GM21390 (cell line): ENCODE data around the gene OR10A2.
"Not testable (repeated sequence)": the region's sequence is repeated elsewhere in the genome, so short reads cannot be mapped to it uniquely, and the experiment has no call there.

Experiments
- ATAC-seq: cut with Tn5 transposase; IDR thresholded peaks from one replicate; pipeline ENCODE4 v1.9.1; 2021; ENCODE audit not compliant: unreplicated experiment

The OR10A2 gene

DNA sequence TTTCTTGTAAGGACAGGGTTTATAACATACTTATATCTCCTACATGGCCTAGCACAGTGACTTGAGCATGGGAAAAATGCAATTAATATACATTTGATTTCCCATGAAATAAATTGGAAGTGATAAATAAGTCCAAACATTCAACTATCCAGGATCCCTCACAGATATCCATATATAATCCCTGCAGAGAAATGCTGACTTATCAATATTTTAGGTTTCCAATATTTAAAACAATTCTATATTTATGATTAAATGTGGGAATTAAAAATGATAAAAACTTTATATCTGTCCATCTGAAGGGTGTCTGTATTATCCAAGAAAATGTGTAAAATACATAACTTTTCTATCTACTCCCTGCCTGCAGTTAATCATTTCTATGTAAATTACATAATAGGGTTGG lies 19.9 kb downstream of the OR10A2 start:
- ATAC-seq = no peak

DNA sequence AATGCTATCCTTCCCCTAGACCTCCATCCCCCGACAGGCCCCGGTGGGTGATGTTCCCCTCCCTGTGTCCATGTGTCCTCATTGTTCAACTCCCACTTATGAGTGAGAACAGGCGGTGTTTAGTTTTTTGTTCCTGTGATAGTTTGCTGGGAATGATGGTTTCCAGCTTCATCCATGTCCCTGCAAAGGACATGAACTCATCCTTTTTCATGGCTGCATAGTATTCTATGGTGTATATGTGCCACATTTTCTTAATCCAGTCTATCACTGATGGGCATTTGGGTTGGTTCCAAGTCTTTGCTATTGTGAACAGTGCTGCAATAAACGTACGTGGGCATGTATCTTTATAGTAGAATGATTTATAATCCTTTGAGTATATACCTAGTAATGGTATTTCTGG lies 24.9 kb downstream of the OR10A2 start:
- ATAC-seq = not testable (repeated sequence)

DNA sequence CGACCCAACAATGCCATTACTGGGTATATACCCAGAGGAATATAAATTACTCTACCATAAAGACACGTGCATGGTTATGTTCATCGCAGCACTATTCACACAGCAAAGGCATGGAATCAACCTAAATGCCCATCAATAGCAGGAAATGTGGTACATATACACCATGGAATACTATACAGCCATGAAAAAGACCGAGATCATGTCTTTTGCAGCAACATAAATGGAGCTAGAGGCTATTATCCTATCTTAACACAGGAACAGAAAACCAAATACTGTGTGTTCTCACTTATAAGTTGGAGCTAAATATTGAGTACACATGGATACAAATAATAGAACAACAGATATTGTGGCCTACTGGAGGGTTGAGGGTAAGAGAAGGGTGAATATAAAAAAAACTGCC lies 26.0 kb downstream of the OR10A2 start:
- ATAC-seq = no peak

DNA sequence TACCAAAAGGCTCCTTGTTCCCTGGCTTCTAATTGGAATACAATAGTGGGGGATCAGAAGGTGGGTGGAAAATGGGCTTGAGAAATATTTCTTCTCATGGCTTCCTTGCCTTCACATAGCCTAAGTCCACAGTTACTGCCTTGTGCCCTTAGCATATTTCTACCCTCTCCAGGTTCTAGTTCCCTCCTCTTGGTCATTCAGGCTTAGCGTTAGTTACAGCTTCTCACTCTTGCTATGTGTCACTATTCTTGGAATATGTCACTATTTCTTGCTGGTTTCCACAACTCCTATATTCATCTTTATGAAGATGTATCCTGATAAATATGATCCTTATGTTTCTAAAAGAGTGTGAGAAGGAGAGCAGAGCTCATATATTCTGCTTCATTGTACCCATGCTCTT lies 27.0 kb downstream of the OR10A2 start:
- ATAC-seq = no peak

DNA sequence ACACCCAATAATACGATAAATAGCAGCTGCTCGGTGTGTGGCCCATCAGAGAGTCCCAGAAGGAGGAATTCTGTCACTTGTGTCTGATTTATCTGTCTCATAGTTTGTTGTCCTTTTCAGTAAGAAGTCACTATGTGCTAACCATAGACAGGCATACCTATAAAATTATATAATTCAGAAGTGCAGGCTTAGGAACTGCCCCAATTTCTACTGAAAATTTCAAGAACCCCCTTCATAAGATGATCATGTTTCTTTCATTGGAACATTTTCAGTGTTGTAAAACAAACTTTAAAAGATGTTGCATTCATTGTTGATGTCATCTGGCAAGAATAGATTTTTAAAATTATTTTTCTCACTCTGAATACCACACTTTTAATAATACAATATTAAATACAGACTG lies 29.5 kb downstream of the OR10A2 start, which contains the start of gene OR2D2:
Gene OR2D2 (minus strand): TSS at position 101 of the 400 bp plus-strand sequence. CDS start 0 bp downstream, at position 101.
- no peak for ATAC-seq

DNA sequence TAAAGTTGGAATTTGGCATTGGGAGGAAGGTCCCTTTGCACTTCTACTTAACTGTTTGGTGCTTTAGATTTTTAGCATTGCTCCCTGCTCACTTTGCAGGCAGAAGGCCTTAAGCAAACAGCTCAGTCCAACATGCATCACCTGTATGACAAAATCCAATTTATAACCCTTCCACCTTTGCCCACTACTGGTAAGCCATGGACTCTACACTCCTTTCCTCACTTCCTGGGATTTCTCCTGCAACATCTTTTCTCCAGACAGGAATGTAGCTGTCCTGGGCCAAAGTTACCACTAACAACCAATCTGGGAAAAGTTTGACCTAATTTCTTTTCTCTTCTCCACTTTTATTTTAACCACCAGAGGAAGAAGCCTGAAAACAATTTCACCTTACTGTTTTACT lies 31.2 kb downstream of the OR10A2 start:
- no peak for ATAC-seq

DNA sequence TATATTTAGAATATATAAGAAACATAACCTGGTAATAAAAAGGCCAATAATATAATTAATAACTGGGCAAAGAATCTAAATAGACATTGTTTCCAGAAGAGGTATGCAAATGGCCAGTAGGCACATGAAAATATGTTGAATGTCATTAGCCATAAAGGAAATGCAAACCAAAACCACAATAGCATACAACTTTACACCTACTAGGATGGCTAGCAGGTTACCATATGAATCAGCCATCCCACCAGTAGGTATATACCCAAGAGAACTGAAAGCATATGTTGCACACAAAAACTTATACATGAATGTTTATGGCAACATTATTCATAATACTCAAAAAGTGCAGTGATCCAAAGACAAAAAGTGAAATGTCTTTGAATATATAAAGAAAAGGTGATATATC lies 32.2 kb downstream of the OR10A2 start:
- peak; percentile 90 for ATAC-seq

DNA sequence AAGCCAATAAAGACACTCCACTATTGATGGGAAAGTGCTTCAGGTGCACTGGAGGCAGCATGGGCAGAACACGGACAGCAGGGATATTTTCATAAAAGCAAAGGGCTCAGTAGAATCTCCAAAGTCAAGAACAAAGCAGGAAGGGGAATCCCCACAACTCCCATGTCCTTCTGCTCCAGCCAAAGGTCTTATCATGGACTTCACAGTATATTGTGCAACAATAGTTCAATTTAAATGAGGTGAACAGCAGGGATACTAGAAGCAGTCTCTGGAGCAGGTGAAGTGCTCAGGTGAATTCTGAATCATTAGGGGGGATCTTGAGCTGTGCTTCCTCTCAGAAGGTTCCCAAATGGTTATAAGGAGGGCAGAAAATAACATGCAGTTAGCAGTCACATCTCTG lies 36.1 kb downstream of the OR10A2 start:
- no peak for ATAC-seq

DNA sequence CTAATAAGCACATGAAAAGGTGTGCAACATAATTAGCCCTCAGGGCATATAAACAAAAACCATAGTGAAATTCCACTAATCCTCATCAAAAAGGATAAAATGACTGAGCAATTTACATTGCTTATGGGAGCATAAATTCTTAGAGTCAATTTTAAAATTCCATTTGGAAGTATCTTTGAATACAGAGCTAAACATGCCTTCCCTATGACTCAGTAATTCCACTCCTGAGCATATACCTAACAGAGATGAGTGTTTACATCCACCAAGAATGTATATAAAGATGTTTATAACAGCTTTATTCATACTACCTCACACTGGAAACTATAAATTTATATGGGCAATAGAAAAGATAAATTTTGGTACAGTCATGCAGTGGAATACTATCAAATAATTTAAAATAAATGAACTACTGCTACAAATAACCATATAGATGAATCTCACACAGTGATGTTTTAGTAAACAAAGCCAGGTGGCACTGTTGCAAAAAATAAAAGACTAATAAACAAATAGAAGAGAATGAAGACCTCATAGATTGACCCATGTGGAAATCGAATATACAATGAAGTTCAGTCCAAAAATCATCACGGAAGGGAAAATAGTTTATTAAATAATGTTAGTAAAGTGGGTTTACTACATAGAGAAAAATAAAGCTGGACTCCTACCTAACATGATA lies 37.6 kb downstream of the OR10A2 start:
- no peak for ATAC-seq

DNA sequence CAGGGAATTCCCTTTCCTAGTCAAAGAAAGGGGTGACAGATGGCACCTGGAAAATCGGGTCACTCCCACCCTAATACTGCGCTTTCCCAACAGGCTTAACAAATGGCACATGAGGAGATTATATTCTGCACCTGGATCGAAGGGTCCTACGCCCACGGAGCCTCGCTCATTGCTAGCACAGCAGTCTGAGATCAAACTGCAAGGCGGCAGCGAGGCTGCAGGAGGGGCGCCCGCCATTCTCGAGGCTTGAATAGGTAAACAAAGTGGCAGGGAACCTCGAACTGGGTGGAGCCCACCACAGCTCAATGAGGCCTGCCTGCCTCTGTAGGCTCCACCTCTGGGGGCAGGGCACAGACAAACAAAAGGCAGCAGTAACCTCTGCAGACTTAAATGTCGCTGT lies 41.9 kb downstream of the OR10A2 start:
- not testable (repeated sequence) for ATAC-seq

DNA sequence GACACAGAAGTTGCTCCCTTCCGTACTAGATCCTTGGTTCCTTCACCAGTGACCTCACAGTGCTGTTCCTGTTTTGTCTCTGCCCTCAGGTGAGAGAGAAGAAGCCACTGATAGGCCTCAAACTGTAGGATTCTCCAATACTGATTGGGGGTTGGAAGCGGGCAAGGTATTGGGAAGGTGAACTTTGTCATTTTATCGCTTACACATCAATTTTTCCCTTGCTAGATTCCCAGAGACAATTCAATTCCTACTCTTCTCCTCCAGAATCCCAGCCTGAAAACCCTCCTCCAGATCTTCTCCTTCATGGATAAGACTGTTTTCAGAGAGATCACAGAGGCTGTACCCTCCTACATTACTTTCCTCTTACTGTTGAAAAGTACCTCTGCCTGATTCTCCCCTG lies 48.5 kb downstream of the OR10A2 start:
- no peak for ATAC-seq

DNA sequence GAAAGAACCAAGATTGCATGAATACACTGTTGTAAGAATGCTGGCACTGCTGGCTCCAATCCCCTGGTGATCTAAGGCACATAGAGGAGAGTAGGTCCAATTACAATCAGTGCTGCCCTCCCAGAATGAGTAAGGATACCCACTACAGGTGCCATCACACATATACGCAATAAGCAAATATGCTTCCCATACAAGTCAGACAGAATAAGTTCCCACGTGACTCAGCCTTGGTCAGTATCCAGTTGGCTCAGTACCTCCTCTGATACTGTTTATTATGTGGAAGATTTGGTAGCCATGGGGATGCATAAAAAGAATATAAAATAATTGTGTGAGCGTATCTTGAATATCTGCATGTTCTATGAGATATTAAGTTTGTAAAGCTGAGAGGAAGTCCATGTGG lies 49.1 kb downstream of the OR10A2 start:
- no peak for ATAC-seq

DNA sequence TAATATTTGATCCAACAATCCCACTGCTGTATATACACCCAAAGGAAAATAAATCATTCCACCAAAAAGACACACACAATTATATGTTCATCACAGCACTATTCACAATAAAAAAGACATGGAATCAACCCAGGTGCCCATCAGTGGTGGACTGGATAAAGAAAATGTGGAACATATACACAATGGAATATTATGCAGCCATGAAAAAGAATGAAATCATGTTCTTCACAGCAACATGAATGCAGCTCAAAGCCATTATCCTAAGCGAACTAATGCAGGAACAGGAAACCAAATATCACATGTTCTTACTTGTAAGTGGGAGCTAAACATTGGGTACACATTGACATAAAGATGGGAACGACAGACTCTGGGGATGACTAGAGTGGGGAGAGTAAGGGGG lies 56.8 kb downstream of the OR10A2 start:
- no peak for ATAC-seq

DNA sequence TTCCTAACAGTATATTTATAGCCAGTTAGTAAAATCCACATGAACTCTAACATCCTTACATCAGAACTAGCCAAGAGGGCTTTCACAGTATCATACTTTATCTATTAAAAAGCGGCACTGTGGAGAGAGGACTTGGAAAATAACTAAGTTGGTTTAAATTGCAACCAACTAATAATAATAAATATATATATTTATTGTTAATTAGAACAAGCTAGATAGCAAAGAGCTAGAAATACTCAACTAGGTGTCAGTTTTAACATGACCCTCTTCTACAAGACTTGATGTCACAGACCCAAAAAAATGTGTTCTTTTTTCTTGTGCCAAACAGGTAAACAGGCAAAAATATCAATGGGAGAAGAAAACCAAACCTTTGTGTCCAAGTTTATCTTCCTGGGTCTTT lies 57.8 kb downstream of the OR10A2 start, which contains the start of gene OR2D3:
Gene OR2D3 (plus strand): TSS at position 301 of the 400 bp plus-strand sequence. CDS start 0 bp downstream, at position 301.
- ATAC-seq = no peak
